HG02571 (cell line): Measurements from ENCODE around the gene STXBP5.

Experiments used
- ATAC-seq: cut with Tn5 transposase; IDR thresholded peaks from one replicate; pipeline ENCODE4 v1.9.1; 2021; ENCODE audit warnings: mild to moderate bottlenecking, moderate library complexity; ENCODE audit not compliant: unreplicated experiment

The STXBP5 gene

DNA sequence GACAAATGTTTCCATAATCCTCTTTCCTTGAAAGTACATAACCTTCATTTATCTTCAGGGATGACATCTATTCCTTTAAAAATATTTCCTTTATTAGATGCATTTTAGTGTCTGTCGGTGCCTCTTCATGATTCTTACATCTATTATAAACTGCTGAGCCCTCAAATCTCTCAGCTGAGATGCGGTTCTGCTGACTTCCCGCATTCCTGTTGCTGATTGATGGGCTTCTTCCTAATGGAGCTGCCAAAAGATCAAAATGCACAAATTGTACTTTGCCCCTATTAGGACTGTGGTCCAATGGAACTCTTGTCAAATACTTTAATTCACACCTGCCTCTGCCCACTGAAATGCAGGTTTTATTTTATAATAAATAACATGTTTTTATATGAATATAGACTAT lies 225.6 kb downstream of the STXBP5 start:
- ATAC-seq, result no peak

DNA sequence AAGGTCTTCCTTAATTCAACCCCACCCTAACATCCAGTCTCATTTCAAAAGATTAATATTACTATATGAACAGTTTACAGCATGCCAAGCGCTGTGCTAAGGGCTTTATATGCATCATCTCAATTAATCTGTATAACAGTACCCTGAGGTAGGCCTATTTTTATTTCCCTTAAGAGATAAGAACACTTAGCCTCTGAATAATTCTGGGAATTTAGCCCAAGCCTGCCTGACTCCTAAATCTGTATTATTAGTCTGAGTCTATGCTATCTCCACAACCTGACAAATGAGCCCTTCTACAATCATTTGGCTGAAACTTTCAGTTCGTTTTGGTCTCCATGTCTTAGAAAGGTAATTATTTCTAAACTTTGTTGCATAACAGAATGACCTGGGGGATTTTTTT lies 226.6 kb downstream of the STXBP5 start:
- no peak for ATAC-seq

- ATAC-seq, result no peak
Observed at GRCh38 chr6:147434076-147434475, 229.9 kb downstream of the STXBP5 start.

DNA sequence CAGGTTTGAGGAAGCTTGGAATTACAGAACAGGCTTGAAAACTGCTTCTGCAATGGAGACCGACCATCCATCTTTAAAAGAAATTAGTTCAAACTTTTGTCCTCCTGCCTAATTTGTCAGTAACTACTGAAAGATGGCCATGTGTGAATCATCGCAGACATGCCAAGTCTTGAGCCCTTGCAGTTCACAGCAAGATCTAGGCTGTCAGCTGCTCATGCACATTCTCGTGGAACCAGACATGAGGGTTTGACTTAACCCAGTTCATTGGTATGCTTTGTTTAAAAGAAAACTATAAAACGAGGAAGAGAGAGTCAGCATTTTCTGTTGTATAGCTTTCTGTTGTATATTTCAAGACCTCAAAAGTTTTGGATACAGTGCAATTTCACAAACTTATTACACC lies 230.3 kb downstream of the STXBP5 start:
- ATAC-seq, result no peak

DNA sequence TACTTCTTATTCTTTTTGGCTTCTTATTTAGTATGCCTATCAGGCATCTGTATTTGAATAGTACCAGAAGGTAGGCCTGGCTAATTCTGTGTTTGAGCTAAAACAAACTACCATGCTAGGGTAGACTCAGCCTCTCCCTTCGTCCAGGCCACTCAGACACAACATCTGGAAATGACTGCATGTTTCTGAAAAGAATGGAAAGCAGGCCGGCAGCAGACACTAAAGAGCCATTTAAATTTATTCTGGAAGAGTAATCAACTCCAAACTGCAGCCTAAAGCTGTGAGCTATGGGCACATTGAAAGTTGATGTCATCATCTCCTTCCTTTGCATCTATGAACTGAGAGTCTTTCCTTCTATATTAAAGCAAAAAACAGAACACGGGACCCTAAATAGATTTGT lies 233.4 kb downstream of the STXBP5 start:
- no peak for ATAC-seq

DNA sequence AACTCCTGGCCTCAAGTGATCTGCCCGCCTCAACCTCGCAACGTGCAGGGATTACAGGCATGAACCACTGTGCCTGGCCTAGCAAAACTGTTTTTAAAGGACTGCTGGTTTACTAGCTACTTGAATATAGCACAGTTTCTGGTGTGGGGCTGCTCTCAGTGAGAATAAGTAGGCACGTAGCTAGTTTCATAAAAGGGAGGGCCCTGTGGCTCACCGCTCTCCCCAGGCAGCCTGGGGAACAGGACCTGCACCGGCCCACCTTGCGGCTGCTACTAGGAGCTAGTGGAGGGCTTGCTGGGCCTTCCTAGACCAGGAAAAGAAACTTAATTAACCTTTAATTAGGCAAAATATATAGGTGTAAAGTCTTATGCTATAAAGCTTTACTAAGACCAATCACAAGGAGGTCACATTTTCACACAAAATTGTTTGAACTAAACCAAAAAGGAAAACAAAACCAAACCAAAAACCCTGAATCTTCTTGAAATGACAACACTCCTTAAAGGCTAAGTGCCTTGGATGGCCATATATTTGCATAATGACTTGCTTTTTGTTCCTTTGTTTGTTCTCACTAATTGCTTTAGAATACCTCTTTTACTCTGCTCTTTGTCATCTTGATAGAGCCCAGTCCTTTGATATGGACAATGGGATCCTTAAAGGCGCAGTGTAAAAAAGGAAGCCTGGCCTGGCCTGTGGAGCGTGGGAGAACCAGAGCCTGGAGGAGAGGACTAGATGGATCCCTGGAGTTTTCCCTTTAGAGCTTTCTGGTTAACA lies 234.7 kb downstream of the STXBP5 start:
- ATAC-seq, result no peak
